Activated naive CD4-positive, alpha-beta T cell treated with anti-CD3 and anti-CD28 coated beads for 36 hours (primary cell): Measurements from ENCODE around the gene ADAMTS9. TPM values are rescaled to one million over a fixed set of nuclear protein-coding genes. Genes with fewer than 3 reads are reported as not detected.

Experiments
- CTCF ChIA-PET: fragments of 350-600 bp; sonication (Branson Sonifier 250); formaldehyde crosslinking; loops from one replicate; lab custom pipeline; 2021; ENCODE audit warnings: antibody characterized with exemption; lab: Charles Lee
- DNase-seq: peaks from one replicate; pipeline ENCODE4 v3.0.0-alpha.2; 2020
- H3K27ac Mint-ChIP-seq: one replicate; pipeline ENCODE4 v1.8.0; 2021; ENCODE audit warnings: mild to moderate bottlenecking, mixed read lengths
- H3K27me3 Mint-ChIP-seq: one replicate; pipeline ENCODE4 v1.8.0; 2021; ENCODE audit warnings: low read depth, mixed read lengths
- H3K36me3 Mint-ChIP-seq: one replicate; pipeline ENCODE4 v1.8.0; 2021; ENCODE audit warnings: low read depth, mixed read lengths
- H3K4me1 Mint-ChIP-seq: one replicate; pipeline ENCODE4 v1.8.0; 2021; ENCODE audit warnings: low read depth, mixed read lengths
- H3K4me3 Mint-ChIP-seq: one replicate; pipeline ENCODE4 v1.8.0; 2021; ENCODE audit warnings: mild to moderate bottlenecking, moderate library complexity, mixed read lengths
- H3K9me3 Mint-ChIP-seq: one replicate; pipeline ENCODE4 v1.8.0; 2021; ENCODE audit warnings: mixed read lengths
- intact Hi-C: fragments of 100-400 bp; cut with micrococcal nuclease; formaldehyde crosslinking; loops from one replicate; pipeline ENCODE4 v1.15.1; 2023
- total RNA-seq, 2 experiments: library from RNA; stranded (reverse); gene quantifications; one replicate each; pipeline ENCODE4 v1.2.3, GENCODE V29; 2021

The ADAMTS9 gene
- total RNA-seq, 2 experiments from 2014 or later: not detected

- no peaks in the 10 kb centered on the region for H3K4me1 Mint-ChIP-seq
- CTCF ChIA-PET: interaction anchor here (0.8 to 1.2 kb wide), 3 partner anchors 40 to 152 kb away, joined by 3 to 4 read pairs (median 3); no protein-coding TSS in a partner anchor
Measured at GRCh38 chr3:64574194-64574593, 113.6 kb downstream of the ADAMTS9 start.

DNA sequence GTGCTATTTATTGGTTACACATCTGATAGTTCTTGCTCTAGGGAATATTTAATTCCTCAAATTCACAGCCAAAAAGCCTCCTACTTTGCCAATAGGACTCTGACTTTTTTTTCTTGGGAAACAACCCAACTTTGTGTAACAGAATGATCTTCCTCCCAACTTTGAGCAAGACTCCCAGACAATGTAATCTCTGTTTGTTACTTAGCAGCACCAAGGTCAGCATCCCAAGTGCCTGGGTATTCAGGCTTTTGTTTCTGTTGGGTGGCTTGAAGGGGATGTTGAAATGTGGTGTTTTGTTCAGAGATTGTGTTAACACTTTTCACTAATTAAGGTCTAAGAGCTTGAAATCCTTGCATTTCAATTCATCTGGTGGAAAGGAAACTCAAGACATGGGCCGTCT, 115.8 kb downstream of the ADAMTS9 start:
- intact Hi-C loops: no loop called here
- H3K27ac Mint-ChIP-seq: no peak overlapping the region
- no peaks in the 10 kb centered on the region for H3K4me1 Mint-ChIP-seq
- peaks cover 5% of the 10 kb centered on the region for H3K27me3 Mint-ChIP-seq
- no peak overlapping the region for H3K4me3 Mint-ChIP-seq
- H3K9me3 Mint-ChIP-seq: no peaks in the 10 kb centered on the region
- H3K36me3 Mint-ChIP-seq: no peaks in the 10 kb centered on the region
- DNase-seq: no peak
- CTCF ChIA-PET: no interaction called here

More at GRCh38 chr3:64574194-64574593, 113.6 kb downstream of the ADAMTS9 start:
- H3K27me3 Mint-ChIP-seq: peaks cover 5% of the 10 kb centered on the region
- intact Hi-C loops: no loop called here
- no peaks in the 10 kb centered on the region for H3K36me3 Mint-ChIP-seq
- DNase-seq: no peak
- no peak overlapping the region for H3K27ac Mint-ChIP-seq
- H3K4me3 Mint-ChIP-seq: no peak overlapping the region
- no peaks in the 10 kb centered on the region for H3K9me3 Mint-ChIP-seq

DNA sequence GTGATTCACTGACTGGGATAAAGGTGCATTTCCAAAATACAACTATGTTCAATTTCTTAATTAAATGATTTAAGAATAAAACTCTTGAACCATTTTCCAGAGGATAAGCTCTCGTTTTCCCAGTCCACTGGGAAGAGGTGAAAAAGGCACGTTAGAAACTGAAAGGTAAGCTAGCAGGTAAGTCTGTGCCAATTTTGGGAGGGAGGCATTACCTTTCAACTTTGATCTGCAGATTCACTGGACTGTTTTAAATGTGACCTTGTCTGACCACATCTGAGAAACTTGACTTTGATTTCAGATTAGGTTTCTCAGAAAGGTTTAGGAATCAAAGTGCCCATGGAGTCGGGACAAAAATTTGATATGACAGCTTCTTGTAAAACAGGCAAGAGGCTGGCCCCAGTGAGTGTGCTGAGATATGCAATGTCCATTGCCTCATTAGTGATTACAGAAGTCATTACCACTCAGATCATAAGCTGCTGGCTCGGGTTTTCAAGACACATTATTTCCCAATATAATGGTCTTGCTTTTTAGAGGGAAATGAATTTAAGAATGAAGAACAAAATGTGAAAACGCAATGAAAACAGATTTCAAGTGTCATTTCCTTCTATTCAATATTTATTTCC, 118.8 kb downstream of the ADAMTS9 start:
- Mint-ChIP-seq H3K27me3 (peaks cover 5% of the 10 kb centered on the region), H3K4me3 (no peak overlapping the region), H3K27ac (no peak overlapping the region), H3K9me3 (no peaks in the 10 kb centered on the region), H3K4me1 (no peaks in the 10 kb centered on the region), H3K36me3 (no peaks in the 10 kb centered on the region)
- DNase-seq: no peak
- intact Hi-C loops: no loop called here
- CTCF ChIA-PET: no interaction called here

GRCh38 chr3:64566859-64567258, 120.9 kb downstream of the ADAMTS9 start:
- no peaks in the 10 kb centered on the region for H3K4me1 Mint-ChIP-seq
- CTCF ChIA-PET: interaction anchor here (0.7 kb wide), 2 partner anchors 39 to 474 kb away, joined by 3 to 4 read pairs; no protein-coding TSS in a partner anchor
- H3K4me3 Mint-ChIP-seq: no peak overlapping the region
- H3K27me3 Mint-ChIP-seq: peaks cover 5% of the 10 kb centered on the region
- no peak overlapping the region for H3K27ac Mint-ChIP-seq
- no peak for DNase-seq
- intact Hi-C loops: no loop called here
- no peaks in the 10 kb centered on the region for H3K36me3 Mint-ChIP-seq
- no peaks in the 10 kb centered on the region for H3K9me3 Mint-ChIP-seq

DNA sequence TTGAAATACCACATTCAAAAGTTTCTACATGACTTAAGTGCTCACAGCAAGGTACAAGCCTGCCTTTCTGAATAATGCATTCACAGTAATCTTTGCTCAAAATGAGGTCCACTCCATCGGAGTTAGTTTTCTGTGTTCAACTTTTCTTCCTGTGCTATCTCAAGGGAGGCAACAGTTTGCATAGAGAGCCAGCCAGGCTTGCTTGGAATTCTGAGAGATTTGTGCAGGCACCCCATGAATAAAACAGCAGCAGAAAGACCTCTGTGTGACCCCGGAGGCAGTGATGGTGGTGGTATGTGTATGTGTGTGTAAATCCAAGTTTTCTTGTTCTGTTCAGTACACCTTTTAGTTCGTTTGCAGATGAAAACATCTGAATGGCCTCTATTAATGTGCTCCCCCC, 124.0 kb downstream of the ADAMTS9 start:
- Mint-ChIP-seq H3K36me3 (no peaks in the 10 kb centered on the region), H3K9me3 (no peaks in the 10 kb centered on the region), H3K4me3 (no peak overlapping the region), H3K27ac (no peak overlapping the region), H3K4me1 (no peaks in the 10 kb centered on the region), H3K27me3 (no peaks in the 10 kb centered on the region)
- intact Hi-C loops: no loop called here
- no peak for DNase-seq
- CTCF ChIA-PET: no interaction called here

DNA sequence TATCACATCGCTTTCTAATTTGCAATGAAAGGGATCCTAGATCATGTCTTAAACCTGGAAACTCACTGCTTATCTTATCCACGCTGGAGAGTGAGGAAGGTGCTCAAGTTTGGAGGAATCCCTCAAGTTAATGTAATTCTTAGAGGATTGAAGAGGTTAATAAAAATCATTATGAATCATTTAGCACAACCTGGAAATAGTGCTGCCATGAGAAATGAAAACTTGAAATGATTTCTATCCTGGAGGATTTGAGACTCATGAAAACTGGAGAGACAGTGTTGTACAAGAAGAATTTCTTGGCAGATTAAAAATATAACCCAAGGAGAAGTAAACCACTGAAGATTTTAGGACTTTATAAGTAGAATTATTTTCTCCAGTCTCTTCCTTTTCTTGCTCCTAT, 125.9 kb downstream of the ADAMTS9 start:
- CTCF ChIA-PET: no interaction called here
- H3K4me3 Mint-ChIP-seq: no peak overlapping the region
- peaks cover 2% of the 10 kb centered on the region for H3K27me3 Mint-ChIP-seq
- intact Hi-C loops: no loop called here
- H3K27ac Mint-ChIP-seq: no peak overlapping the region
- H3K9me3 Mint-ChIP-seq: no peaks in the 10 kb centered on the region
- DNase-seq: no peak
- H3K36me3 Mint-ChIP-seq: no peaks in the 10 kb centered on the region
- no peaks in the 10 kb centered on the region for H3K4me1 Mint-ChIP-seq

DNA sequence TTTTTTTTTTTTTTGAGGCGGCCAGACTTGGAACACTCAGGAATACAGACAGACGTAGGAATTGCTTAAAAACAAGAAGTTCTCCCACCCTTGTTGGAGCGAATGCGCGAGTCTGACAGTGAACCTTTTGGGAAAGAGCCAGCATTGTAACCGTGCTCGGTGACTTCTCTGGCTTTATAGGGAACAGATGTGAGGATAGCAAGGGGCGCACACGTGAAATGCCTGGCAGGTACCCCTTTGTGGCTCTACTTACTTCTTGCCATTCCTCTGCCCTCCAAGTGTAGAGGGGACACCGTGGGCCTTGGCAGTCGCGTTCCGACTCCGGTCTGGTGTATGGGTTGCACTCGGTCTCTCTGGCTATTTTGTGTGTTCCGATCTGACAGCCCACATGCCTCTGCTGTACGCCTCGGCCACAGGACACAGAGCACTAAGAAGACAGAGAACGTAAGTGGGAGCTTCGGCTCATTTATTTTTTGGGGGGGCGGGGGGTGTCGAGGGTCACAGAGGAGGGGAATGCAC, 126.4 kb downstream of the ADAMTS9 start:
- CTCF ChIA-PET: no interaction called here
- no peak for DNase-seq
- Mint-ChIP-seq H3K4me1 (no peaks in the 10 kb centered on the region), H3K36me3 (no peaks in the 10 kb centered on the region), H3K4me3 (no peak overlapping the region), H3K9me3 (no peaks in the 10 kb centered on the region), H3K27me3 (peaks cover 3% of the 10 kb centered on the region), H3K27ac (no peak overlapping the region)
- intact Hi-C loops: no loop called here

DNA sequence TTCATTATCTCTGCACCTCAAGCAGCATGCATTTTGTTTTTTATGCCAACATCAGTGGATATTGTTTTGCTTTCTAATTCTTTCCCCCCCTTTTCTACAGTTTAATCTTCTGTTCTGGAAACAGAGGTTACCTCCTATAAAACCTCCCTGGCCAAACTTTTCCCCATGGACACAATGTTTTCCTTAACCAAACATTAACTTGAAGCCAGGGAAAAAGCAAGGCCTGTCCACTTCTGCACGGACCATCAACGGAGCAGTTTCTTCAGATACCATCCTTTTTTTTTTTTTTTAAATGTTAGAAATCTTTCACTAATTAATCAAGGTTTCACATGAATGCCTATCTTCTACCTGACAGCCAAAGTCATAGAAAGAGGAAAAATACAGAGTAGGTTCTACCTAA, 127.0 kb downstream of the ADAMTS9 start:
- Mint-ChIP-seq H3K27ac (no peak overlapping the region), H3K9me3 (no peaks in the 10 kb centered on the region), H3K27me3 (peaks cover 3% of the 10 kb centered on the region), H3K36me3 (no peaks in the 10 kb centered on the region), H3K4me3 (no peak overlapping the region), H3K4me1 (no peaks in the 10 kb centered on the region)
- DNase-seq: no peak
- intact Hi-C loops: no loop called here
- CTCF ChIA-PET: no interaction called here

DNA sequence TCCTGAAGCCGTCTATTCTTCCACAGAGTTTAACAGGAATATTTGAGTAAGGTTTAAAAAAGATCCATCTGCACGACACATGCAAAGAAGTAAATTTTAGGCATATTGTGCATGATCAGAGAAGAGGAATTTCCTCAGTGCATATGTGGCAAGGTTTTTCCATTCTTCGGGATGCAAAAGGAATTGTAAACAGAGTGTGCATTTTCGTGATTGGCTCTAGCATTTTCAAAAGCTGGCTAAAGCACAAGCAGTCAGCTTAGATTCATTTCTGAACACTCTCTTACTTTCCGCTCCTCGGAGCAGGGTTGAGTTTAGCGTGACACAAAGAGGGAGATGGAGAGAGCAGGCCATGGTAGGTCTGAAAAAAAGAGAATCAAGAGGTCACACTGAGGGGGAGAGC, 128.2 kb downstream of the ADAMTS9 start:
- no peak for DNase-seq
- Mint-ChIP-seq H3K9me3 (no peaks in the 10 kb centered on the region), H3K36me3 (no peaks in the 10 kb centered on the region), H3K27ac (no peak overlapping the region), H3K4me3 (no peak overlapping the region), H3K4me1 (no peaks in the 10 kb centered on the region), H3K27me3 (peaks cover 4% of the 10 kb centered on the region)
- intact Hi-C loops: no loop called here
- CTCF ChIA-PET: no interaction called here

- Mint-ChIP-seq H3K4me3 (no peak overlapping the region), H3K27me3 (peaks cover 6% of the 10 kb centered on the region), H3K9me3 (no peaks in the 10 kb centered on the region), H3K27ac (no peak overlapping the region), H3K36me3 (no peaks in the 10 kb centered on the region), H3K4me1 (no peaks in the 10 kb centered on the region)
- intact Hi-C loops: no loop called here
- CTCF ChIA-PET: no interaction called here
- DNase-seq: no peak
Measured at GRCh38 chr3:64556046-64556445, 131.8 kb downstream of the ADAMTS9 start.

GRCh38 chr3:64555351-64555750, 132.4 kb downstream of the ADAMTS9 start:
- CTCF ChIA-PET: no interaction called here
- intact Hi-C loops: no loop called here
- no peaks in the 10 kb centered on the region for H3K9me3 Mint-ChIP-seq
- H3K27ac Mint-ChIP-seq: no peak overlapping the region
- no peak overlapping the region for H3K4me3 Mint-ChIP-seq
- no peaks in the 10 kb centered on the region for H3K4me1 Mint-ChIP-seq
- DNase-seq: no peak
- peaks cover 6% of the 10 kb centered on the region for H3K27me3 Mint-ChIP-seq
- no peaks in the 10 kb centered on the region for H3K36me3 Mint-ChIP-seq

- Mint-ChIP-seq H3K36me3 (no peaks in the 10 kb centered on the region), H3K4me3 (no peak overlapping the region), H3K4me1 (no peaks in the 10 kb centered on the region), H3K9me3 (no peaks in the 10 kb centered on the region), H3K27me3 (peaks cover 6% of the 10 kb centered on the region), H3K27ac (no peak overlapping the region)
- no peak for DNase-seq
- intact Hi-C loops: no loop called here
- CTCF ChIA-PET: no interaction called here
Measured at GRCh38 chr3:64554096-64554920, 133.5 kb downstream of the ADAMTS9 start.

DNA sequence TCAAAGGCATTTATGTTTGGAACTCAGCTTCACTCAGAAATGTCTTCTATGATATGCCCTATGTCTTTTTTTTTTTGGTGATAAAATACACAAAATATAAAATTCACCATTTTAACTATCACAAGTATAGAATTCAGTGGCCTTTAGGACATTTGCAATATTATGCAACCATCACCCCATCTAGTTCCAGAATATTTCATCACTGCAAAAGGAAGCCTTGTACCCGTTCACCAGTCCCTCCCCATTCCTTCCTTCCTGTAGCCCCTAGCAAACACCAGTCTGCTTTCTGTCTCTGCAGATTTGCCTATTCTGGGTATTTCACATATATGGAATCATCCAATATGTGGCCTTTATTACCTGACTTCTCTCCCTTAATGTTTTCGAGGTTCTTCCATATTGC, 134.8 kb downstream of the ADAMTS9 start:
- H3K27ac Mint-ChIP-seq: no peak overlapping the region
- CTCF ChIA-PET: no interaction called here

More for the DNA sequence above, 134.8 kb downstream of the ADAMTS9 start:
- Mint-ChIP-seq H3K9me3 (no peaks in the 10 kb centered on the region), H3K4me3 (no peak overlapping the region), H3K36me3 (no peaks in the 10 kb centered on the region), H3K27me3 (peaks cover 6% of the 10 kb centered on the region), H3K4me1 (no peaks in the 10 kb centered on the region)
- intact Hi-C loops: no loop called here
- DNase-seq: no peak
